Common myeloid progenitor, CD34-positive (primary cell): Measurements from ENCODE around the gene MED15.
"Not testable (repeated sequence)": the region's sequence is repeated elsewhere in the genome, so short reads cannot be mapped to it uniquely, and the experiment has no call there.

Experiments
- CTCF ChIA-PET: fragments of 350-600 bp; sonication (Branson Sonifier 250); formaldehyde crosslinking; loops from one replicate; lab custom pipeline; 2021; ENCODE audit warnings: antibody characterized with exemption; lab: Charles Lee
- POLR2A ChIA-PET: fragments of 350-600 bp; sonication (Branson Sonifier 250); formaldehyde crosslinking; loops from one replicate; lab custom pipeline; 2021; ENCODE audit warnings: antibody characterized with exemption; lab: Charles Lee
- DNase-seq, 3 donors: peaks; one replicate each; pipeline versions ENCODE4 v3.0.0 to v3.0.0-alpha.2; 2013
- H3K27ac ChIP-seq, 2 experiments: 1 replicate in 1 of 2; 2 replicates in 1 of 2; pipeline ENCODE4 v1.7.0; 2013; ENCODE audit warnings: inconsistent platforms in 2 of 2, low read length in 2 of 2, mild to moderate bottlenecking in 2 of 2, low read depth in 1 of 2, moderate library complexity in 1 of 2; ENCODE audit not compliant: severe bottlenecking in 2 of 2, insufficient read depth in 1 of 2, poor library complexity in 1 of 2
- H3K27me3 ChIP-seq, 5 experiments: replicated peaks in 2 of 5; 1 replicate in 3 of 5; 2 replicates in 2 of 5; pipeline versions ENCODE4 v1.6.1 to v1.7.0; 2013; ENCODE audit warnings: low read length in 4 of 5, mild to moderate bottlenecking in 2 of 5, moderate library complexity in 2 of 5, inconsistent platforms in 1 of 5; ENCODE audit not compliant: insufficient read depth in 5 of 5, control insufficient read depth in 4 of 5
- H3K36me3 ChIP-seq, 4 experiments: 1 replicate in 2 of 4; 2 replicates in 2 of 4; pipeline versions ENCODE4 v1.6.1 to v1.7.0; 2013; ENCODE audit warnings: low read length in 3 of 4, control low read depth in 1 of 4, mild to moderate bottlenecking in 1 of 4; ENCODE audit not compliant: control insufficient read depth in 4 of 4, insufficient read depth in 4 of 4
- H3K4me1 ChIP-seq, 4 experiments: 1 replicate in 3 of 4; 2 replicates in 1 of 4; pipeline versions ENCODE4 v1.6.1 to v1.7.1; 2013; ENCODE audit warnings: low read length in 3 of 4, mild to moderate bottlenecking in 3 of 4, control low read depth in 1 of 4, inconsistent platforms in 1 of 4, moderate library complexity in 1 of 4; ENCODE audit not compliant: control insufficient read depth in 4 of 4, insufficient read depth in 4 of 4; ENCODE audit errors: control extremely low read depth in 1 of 4
- H3K4me3 ChIP-seq, 7 experiments: 1 replicate in 4 of 7; 2 replicates in 3 of 7; pipeline versions ENCODE4 v1.5.1 to v1.7.0; 2013; ENCODE audit warnings: mild to moderate bottlenecking in 7 of 7, low read length in 6 of 7, moderate library complexity in 6 of 7, inconsistent platforms in 2 of 7, low read depth in 2 of 7, control low read depth in 1 of 7; ENCODE audit not compliant: insufficient read depth in 4 of 7, control insufficient read depth in 1 of 7; ENCODE audit errors: extremely low read depth in 1 of 7
- H3K9me3 ChIP-seq, 5 experiments: 1 replicate in 4 of 5; 2 replicates in 1 of 5; pipeline versions ENCODE4 v1.6.1 to v1.7.1; 2013; ENCODE audit warnings: low read length in 4 of 5, mild to moderate bottlenecking in 2 of 5, inconsistent platforms in 1 of 5, low read depth in 1 of 5, moderate library complexity in 1 of 5; ENCODE audit not compliant: control insufficient read depth in 4 of 5, insufficient read depth in 2 of 5; ENCODE audit errors: control extremely low read depth in 1 of 5
- WGBS: methylation state at CpG from one replicate; pipeline ENCODE4 v1.1.5; 2013; ENCODE audit not compliant: insufficient coverage; 5-methylcytosine and 5-hydroxymethylcytosine counted together

Gene MED15

GRCh38 chr22:20499769-20500168, 7.6 kb upstream of the MED15 start:
- 99% methylated on average over 5 of the region's 7 CpGs for WGBS
- Histone ChIP-seq H3K27ac (no peak overlapping the region), H3K9me3 (no peaks in the 10 kb centered on the region), H3K36me3 (peaks cover 0 to 5% (median 0%) of the 10 kb centered on the region in 4 experiments), H3K4me3 (no peak overlapping the region), H3K27me3 (no peaks in the 10 kb centered on the region), H3K4me1 (peaks cover 0 to 15% (median 14%) of the 10 kb centered on the region in 4 experiments)
- POLR2A ChIA-PET = no interaction called here
- CTCF ChIA-PET = no interaction called here
- no peak for DNase-seq

- 80% methylated on average over 1 of the region's 2 CpGs for WGBS
- ChIA-PET POLR2A (no interaction called here), CTCF (interaction anchor here (0.6 to 1.0 kb wide), 2 partner anchors 67 to 86 kb away, joined by 3 read pairs; no protein-coding TSS in a partner anchor)
- peaks cover 0 to 5% (median 0%) of the 10 kb centered on the region in 4 experiments for H3K36me3 ChIP-seq
- no peaks in the 10 kb centered on the region for H3K9me3 ChIP-seq
- no peak overlapping the region for H3K27ac ChIP-seq
- no peak overlapping the region for H3K4me3 ChIP-seq
- H3K27me3 ChIP-seq = no peaks in the 10 kb centered on the region
- no peak for DNase-seq
- H3K4me1 ChIP-seq = peaks cover under 1 to 14% (median 11%) of the 10 kb centered on the region in 4 experiments
Measured at GRCh38 chr22:20503816-20504215, 3.6 kb upstream of the MED15 start.

- 96% methylated on average over 4 of the region's 5 CpGs for WGBS
- CTCF ChIA-PET = interaction anchor here (0.6 to 1.0 kb wide), 2 partner anchors 67 to 86 kb away, joined by 3 read pairs; no protein-coding TSS in a partner anchor
- POLR2A ChIA-PET = not testable (repeated sequence)
Measured at GRCh38 chr22:20504293-20504922, 3.0 kb upstream of the MED15 start.

DNA sequence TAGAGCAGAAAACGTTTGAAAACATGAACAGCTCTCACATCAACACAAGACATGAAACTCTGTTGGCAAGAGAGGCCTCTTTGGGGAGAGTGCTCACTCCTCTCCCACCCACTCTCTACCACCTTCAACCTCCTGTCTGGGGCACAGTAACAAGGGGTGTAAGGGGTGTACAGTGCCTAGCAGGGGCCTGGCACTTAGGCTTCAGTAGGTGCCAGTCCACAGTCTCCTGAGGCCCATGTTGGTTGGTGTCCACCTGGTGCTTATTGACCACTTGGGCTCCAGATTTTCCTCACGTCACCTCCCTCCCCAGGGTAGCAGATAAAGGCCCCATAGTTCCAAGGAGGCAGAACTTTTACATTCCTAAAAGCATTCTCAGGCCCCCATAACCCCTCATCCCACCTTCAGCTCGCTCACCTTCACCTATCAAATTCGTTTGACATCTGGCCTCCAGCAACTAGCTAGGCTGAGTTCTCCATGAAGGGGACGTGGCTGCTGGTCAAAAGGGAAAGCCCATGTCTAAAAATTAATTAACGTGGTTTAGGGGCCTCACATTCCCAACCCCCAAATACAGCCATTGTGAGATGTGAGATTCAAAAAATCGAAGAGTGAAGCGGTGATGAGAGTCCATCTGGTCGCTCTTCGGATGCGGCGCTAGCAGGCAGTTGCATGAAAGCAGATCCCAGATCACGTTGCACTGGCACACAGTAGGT, 712 bp upstream of the MED15 start:
- ChIA-PET CTCF (interaction anchor here (1.2 kb wide), 1 partner anchor 13 kb away, joined by 4 read pairs; no protein-coding TSS in a partner anchor), POLR2A (no interaction called here)
- no peaks in the 10 kb centered on the region for H3K27me3 ChIP-seq
- no peak for DNase-seq
- H3K4me3 ChIP-seq = peak overlapping the region; percentile 76 to 98 (median 85)
- H3K27ac ChIP-seq = peak overlapping the region in 1 of 2 experiments; percentile 97
- no peaks in the 10 kb centered on the region for H3K9me3 ChIP-seq
- WGBS = 82% methylated on average over 12 of the region's 13 CpGs
- H3K4me1 ChIP-seq = peaks cover 10 to 31% (median 27%) of the 10 kb centered on the region in 4 experiments
- H3K36me3 ChIP-seq = peaks cover 0 to 4% (median 0%) of the 10 kb centered on the region in 4 experiments

More at GRCh38 chr22:20504293-20504922, 3.0 kb upstream of the MED15 start:
- DNase-seq, H3K9me3 ChIP-seq, H3K27ac ChIP-seq, H3K36me3 ChIP-seq, H3K27me3 ChIP-seq, H3K4me3 ChIP-seq: not testable (repeated sequence)
- H3K4me1 ChIP-seq = peaks cover 5 to 20% (median 17%) of the 10 kb centered on the region in 4 experiments

DNA sequence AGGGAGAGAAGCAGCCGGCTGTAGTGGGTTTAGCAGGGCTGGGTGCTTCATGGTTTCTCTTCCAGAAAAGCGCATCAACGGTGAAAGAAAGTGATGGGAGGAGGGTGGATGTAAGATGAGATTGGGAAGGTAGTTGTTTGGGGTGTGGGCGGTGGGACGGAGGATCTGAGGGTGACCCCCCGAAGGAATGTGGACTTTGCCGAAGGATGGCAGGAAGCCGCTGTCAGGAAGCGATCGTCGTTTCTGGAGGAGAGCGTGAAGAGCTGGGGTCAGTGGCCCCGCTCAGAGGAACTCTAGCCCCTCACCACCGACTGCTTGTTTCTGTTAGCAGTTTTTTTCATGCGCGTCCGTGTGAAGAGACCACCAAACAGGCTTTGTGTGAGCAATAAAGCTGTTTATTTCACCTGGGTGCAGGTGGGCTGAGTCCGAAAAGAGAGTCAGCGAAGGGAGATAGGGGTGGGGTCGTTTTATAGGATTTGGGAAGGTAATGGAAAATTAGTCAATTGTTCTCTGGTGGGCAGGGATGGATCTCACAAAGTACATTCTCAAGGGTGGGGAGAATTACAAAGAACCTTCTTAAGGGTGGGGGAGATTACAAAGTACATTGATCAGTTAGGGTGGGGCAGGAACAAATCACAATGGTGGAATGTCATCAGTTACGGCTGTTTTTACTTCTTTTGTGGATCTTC, 801 bp downstream of the MED15 start:
- H3K27me3 ChIP-seq, DNase-seq, H3K36me3 ChIP-seq, H3K9me3 ChIP-seq: not testable (repeated sequence)
- peak overlapping the region; percentile 76 to 98 (median 85) for H3K4me3 ChIP-seq
- peak overlapping the region; percentile 91 to 97 for H3K27ac ChIP-seq
- ChIA-PET CTCF (interaction anchor here (0.6 to 1.2 kb wide), 4 partner anchors 14 to 61 kb away, joined by 3 to 4 read pairs (median 3); no protein-coding TSS in a partner anchor), POLR2A (interaction anchor here (0.6 kb wide), 1 partner anchor 38 kb away, joined by 4 read pairs; no protein-coding TSS in a partner anchor)
- H3K4me1 ChIP-seq = peaks cover 10 to 31% (median 27%) of the 10 kb centered on the region in 4 experiments
- 5% methylated on average over 13 of the region's 21 CpGs for WGBS

- CTCF ChIA-PET = interaction anchor here (0.5 to 1.1 kb wide), 5 partner anchors 10 to 1277 kb away, joined by 3 to 4 read pairs (median 3); no protein-coding TSS in a partner anchor
Measured at GRCh38 chr22:20508815-20509271, 1.4 kb downstream of the MED15 start.

More at GRCh38 chr22:20508815-20509271, 1.4 kb downstream of the MED15 start:
- DNase-seq = no peak
- Histone ChIP-seq H3K27ac (peak overlapping the region; percentile 59 to 97), H3K9me3 (no peaks in the 10 kb centered on the region), H3K4me3 (peak overlapping the region in 6 of 7 experiments; percentile 50 to 98 (median 82)), H3K4me1 (peaks cover 10 to 31% (median 27%) of the 10 kb centered on the region in 4 experiments), H3K27me3 (no peaks in the 10 kb centered on the region), H3K36me3 (peaks cover 0 to 10% (median 0%) of the 10 kb centered on the region in 4 experiments)
- POLR2A ChIA-PET = no interaction called here
- WGBS = 53% methylated on average over 10 of the region's 10 CpGs
